ENCODE data around the gene KLK5. TPM values are rescaled to one million over a fixed set of nuclear protein-coding genes. Genes with fewer than 3 reads are reported as not detected.

Gene KLK5
- total RNA-seq, 1 experiment from 2014 or later = not detected

GRCh38 chr19:50983625-50984292, 30.9 kb upstream of the KLK5 start, which contains the start of gene KLK7:
Gene KLK7, minus strand, starts transcription at chr19:50983917. Its CDS starts 1,518 bp downstream, at chr19:50982399.
- intact Hi-C loops (cut with micrococcal nuclease; ENCODE audit: unreplicated experiment) = no loop called here
- POLR2A ChIA-PET = no interaction called here
- no peak for TF ChIP-seq CTCF (IDR thresholded peaks at IDR 0.05; ENCODE audit: insufficient read depth in 1 of 2, low read depth in 1 of 2, low read length in 1 of 2, severe bottlenecking in 1 of 2, unreplicated experiment in 1 of 2)

GRCh38 chr19:50982186-50982585, 29.3 kb upstream of the KLK5 start:
- Mint-ChIP-seq H3K36me3 (ENCODE audit: insufficient read depth, unreplicated experiment) (no peaks in the 10 kb centered on the region), H3K27me3 (ENCODE audit: insufficient read depth, unreplicated experiment) (peaks cover 12% of the 10 kb centered on the region), H3K4me1 (ENCODE audit: low read depth, unreplicated experiment) (no peaks in the 10 kb centered on the region), H3K9me3 (ENCODE audit: unreplicated experiment) (no peaks in the 10 kb centered on the region), H3K4me3 (ENCODE audit: unreplicated experiment) (no peak overlapping the region), H3K27ac (ENCODE audit: unreplicated experiment) (no peak overlapping the region)
- intact Hi-C loops (cut with micrococcal nuclease; ENCODE audit: unreplicated experiment) = no loop called here
- Histone ChIP-seq H3K36me3 (ENCODE audit: control insufficient read depth, insufficient read depth, low read length) (no peaks in the 10 kb centered on the region), H3K4me3 (ENCODE audit: low read depth, low read length) (no peak overlapping the region), H3K27me3 (replicated peaks; ENCODE audit: control insufficient read depth, insufficient read depth, low read length) (no peaks in the 10 kb centered on the region), H3K4me1 (peaks cover 10% of the 10 kb centered on the region; the same call in 1 of the 2 replicates), H3K9me3 (no peaks in the 10 kb centered on the region)
- TF ChIP-seq CTCF (IDR thresholded peaks at IDR 0.05; ENCODE audit: insufficient read depth in 1 of 2, low read depth in 1 of 2, low read length in 1 of 2, severe bottlenecking in 1 of 2, unreplicated experiment in 1 of 2) = no peak
- no TSS peak for BruUV-seq (replicated peaks)
- POLR2A ChIA-PET = interaction anchor here (0.5 kb wide), 1 partner anchor 112 kb away, joined by 11 read pairs; no protein-coding TSS in a partner anchor
- DNase-seq = no peak
- CTCF ChIA-PET = no interaction called here

More at GRCh38 chr19:50983625-50984292, 30.9 kb upstream of the KLK5 start, which contains the start of gene KLK7:
- BruUV-seq (replicated peaks) = no TSS peak
- no peaks in the 10 kb centered on the region for H3K36me3 ChIP-seq (ENCODE audit: control insufficient read depth, insufficient read depth, low read length)
- no peaks in the 10 kb centered on the region for H3K9me3 ChIP-seq
- peaks cover 19% of the 10 kb centered on the region for H3K27me3 Mint-ChIP-seq (ENCODE audit: insufficient read depth, unreplicated experiment)
- H3K4me3 ChIP-seq (ENCODE audit: low read depth, low read length) = no peak within 1 kb of the TSS
- no peaks in the 10 kb centered on the region for H3K4me1 ChIP-seq
- no peak within 1 kb of the TSS for H3K27ac Mint-ChIP-seq (ENCODE audit: unreplicated experiment)
- H3K27me3 ChIP-seq (replicated peaks; ENCODE audit: control insufficient read depth, insufficient read depth, low read length) = no peaks in the 10 kb centered on the region
- H3K4me3 Mint-ChIP-seq (ENCODE audit: unreplicated experiment) = no peak within 1 kb of the TSS
- DNase-seq = no peak
- CTCF ChIA-PET = no interaction called here
- no peaks in the 10 kb centered on the region for H3K36me3 Mint-ChIP-seq (ENCODE audit: insufficient read depth, unreplicated experiment)
- H3K9me3 Mint-ChIP-seq (ENCODE audit: unreplicated experiment) = no peaks in the 10 kb centered on the region
- H3K4me1 Mint-ChIP-seq (ENCODE audit: low read depth, unreplicated experiment) = no peaks in the 10 kb centered on the region

- Mint-ChIP-seq H3K4me1 (ENCODE audit: low read depth, unreplicated experiment) (no peaks in the 10 kb centered on the region), H3K4me3 (ENCODE audit: unreplicated experiment) (no peak overlapping the region), H3K9me3 (ENCODE audit: unreplicated experiment) (no peaks in the 10 kb centered on the region), H3K27ac (ENCODE audit: unreplicated experiment) (no peak overlapping the region), H3K27me3 (ENCODE audit: insufficient read depth, unreplicated experiment) (peaks cover 12% of the 10 kb centered on the region), H3K36me3 (ENCODE audit: insufficient read depth, unreplicated experiment) (no peaks in the 10 kb centered on the region)
- POLR2A ChIA-PET = interaction anchor here (0.5 kb wide), 1 partner anchor 113 kb away, joined by 11 read pairs; no protein-coding TSS in a partner anchor
- no TSS peak for BruUV-seq (replicated peaks)
- Histone ChIP-seq H3K9me3 (no peaks in the 10 kb centered on the region), H3K4me1 (peaks cover 10% of the 10 kb centered on the region; the same call in 1 of the 2 replicates), H3K4me3 (ENCODE audit: low read depth, low read length) (no peak overlapping the region), H3K36me3 (ENCODE audit: control insufficient read depth, insufficient read depth, low read length) (no peaks in the 10 kb centered on the region), H3K27me3 (replicated peaks; ENCODE audit: control insufficient read depth, insufficient read depth, low read length) (no peaks in the 10 kb centered on the region)
- DNase-seq = no peak
- intact Hi-C loops (cut with micrococcal nuclease; ENCODE audit: unreplicated experiment) = no loop called here
- CTCF ChIA-PET = no interaction called here
- TF ChIP-seq CTCF (IDR thresholded peaks at IDR 0.05; ENCODE audit: insufficient read depth in 1 of 2, low read depth in 1 of 2, low read length in 1 of 2, severe bottlenecking in 1 of 2, unreplicated experiment in 1 of 2) = no peak
Measured at GRCh38 chr19:50981587-50982146, 28.8 kb upstream of the KLK5 start.
